NCI-H2227 (cell line): ENCODE data around the gene ZNF714.
A peak's percentile ranks its signal among the peaks of the same experiment; 100 is the strongest.

Source experiments
- DNase-seq: peaks from one replicate; lab custom pipeline; 2025; ENCODE audit not compliant: unreplicated experiment; lab: John Stamatoyannopoulos, UW

Gene ZNF714

DNA sequence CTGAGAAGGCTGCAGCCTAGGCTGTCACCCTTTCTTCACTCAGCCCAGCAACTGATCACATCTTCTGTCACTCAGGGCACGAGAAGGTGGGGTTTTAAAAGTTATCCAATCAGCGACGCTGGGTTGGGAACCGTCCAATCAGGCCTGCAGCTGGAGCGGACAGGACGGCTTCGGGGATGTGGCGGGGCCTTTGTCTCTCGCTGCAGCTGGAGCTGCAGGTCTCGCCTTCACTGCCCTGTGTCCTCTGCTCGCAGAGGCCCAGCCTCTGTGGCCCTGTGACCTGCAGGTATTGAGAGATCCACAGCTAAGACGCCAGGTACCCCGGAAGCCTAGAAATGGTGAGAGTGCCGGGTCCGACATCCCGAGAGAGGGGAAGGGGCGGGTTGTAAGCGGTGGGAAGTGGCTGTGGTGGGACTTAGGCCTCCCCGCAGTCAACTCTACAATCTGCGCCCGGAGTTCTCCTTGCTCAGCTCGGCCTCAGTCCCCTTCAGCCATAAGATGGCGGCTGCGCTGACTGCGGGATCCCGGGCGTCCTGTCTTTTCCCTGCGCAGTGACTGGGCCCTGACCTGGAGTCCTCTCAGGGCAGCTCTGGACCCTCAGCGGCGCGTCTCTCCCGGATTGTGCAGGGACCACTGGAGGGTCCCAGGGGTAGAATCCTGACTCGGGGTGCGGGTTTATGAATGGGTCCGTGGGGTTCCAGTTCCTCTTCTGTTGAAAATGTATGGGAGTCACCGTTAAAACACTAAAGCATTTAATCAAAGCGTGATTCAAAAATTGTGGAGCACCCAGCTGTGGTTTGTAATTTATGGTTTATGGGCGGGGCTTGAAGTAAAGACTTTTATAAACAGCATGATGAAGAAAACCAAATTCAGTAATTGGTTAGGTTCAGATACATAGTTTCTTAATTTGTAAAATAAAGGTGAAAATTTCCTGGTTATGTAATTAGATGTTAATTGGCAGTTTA, at the start of gene ZNF714:
ZNF714 (plus strand) TSS at position 193 of the 965 bp plus-strand sequence. CDS start 16,066 bp downstream, outside the sequence.
- peak; percentile 92 for DNase-seq

DNA sequence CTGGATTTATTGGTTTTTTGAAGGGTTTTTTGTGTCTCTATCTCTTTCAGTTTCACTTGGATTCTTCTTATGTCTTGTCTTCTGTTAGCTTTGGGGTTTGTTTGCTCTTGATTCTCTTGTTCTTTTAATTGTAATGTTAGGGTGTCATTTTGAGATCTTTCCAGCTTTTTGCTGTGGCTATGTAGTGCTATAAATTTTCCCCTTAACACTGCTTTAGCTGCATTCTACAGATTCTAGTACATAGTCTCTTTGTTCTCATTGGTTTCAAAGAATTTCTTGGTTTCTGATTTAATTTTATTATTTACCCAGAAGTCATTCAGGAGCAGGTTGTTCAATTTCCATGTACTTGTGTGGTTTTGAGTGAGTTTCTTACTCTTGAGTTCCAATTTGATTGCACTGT, 37.0 kb upstream of the ZNF714 start:
- no peak for DNase-seq

DNA sequence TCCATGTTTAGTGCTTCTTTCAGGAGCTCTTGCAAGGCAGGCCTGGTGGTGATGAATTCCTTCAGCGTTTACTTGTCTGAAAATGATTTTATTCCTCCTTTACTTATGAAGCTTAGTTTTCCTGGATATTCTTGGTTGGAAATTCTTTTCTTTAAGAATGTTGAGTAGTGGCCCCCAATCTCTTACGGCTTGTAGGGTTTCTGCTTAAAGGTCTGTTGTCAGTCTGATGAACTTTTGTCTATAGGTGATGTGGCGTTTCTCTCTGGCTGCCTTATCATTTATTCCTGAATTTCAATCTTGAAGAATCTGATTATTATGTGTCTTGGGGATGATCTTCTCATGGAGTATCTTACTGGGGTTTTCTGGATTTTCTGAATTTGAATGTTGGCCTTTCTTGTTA, 35.5 kb upstream of the ZNF714 start:
- no peak for DNase-seq

DNA sequence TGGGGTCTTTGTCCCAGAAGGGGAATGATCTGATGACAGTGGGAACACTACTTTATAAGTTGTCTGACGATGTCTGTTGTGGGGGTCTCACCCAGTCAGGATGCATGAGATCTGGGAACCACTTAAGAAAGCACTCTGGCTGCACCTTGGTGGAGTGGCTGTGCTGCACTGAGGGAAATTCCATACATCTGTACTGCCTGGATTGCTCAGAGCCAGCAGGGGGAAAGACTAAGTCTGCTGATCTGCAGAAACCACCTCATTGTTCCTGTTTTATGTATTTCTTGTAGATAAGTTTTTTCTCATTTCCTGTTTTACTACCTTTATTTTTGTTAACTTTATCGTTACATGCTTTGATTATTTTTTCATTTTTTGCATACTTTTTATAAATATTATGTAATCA, 34.3 kb upstream of the ZNF714 start:
- no peak for DNase-seq

DNA sequence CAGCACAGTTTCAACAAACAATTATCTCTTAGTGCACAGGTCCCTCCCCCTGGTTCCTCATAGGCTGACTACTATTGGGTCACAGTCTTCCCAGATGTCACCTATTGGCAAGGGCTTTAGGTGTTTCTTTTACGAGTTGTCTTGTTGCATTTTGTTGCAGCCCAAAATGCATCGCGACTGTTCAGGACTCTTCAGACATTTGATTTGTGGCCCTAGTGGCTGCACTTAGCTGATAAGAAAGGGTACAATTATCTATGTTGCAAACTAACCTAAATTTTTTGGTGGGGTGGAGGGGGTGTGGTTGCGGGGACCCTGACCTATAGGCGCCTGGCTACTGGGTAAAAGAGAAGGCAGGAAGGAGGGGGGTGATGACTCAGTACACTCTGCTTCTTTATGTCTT, 29.1 kb upstream of the ZNF714 start:
- DNase-seq: no peak

DNA sequence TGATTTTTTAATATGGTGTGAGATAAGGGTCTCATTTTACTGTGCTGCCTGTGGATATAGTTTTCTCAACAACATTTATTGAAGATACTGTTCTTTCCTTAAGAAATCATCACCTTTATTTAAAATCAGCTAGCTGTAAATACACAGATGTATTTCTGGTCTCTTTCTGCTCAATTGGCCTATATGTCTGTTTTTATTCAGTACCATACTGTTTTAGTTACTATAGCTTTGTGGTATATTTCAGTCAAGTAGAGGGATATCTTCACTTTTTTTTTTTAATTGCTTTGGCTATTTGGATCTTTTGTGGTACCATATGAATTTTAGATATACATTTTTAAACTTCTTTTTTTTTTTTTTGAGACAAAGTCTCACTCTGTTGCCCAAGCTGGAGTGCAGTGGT, 16.7 kb upstream of the ZNF714 start:
- DNase-seq: no peak

DNA sequence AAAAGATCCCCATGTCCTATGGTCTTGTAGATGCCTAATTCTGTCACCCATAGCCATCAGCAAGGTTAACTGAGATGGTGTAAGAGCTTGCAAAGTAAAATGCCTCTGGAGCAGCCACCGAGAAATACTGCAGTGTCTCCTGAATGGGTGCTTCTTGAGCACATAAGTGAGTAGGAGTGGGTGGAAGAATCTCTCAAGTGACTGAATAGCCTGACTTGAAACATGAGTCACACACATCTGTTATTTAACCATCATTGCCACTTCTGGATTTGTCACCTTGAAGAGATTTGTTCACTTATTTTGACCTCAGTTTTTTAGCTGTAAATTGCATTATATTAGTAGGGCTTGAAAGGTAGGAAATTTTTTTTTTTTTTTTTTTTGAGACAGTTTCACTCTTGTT, 2.3 kb downstream of the ZNF714 start:
- no peak for DNase-seq

DNA sequence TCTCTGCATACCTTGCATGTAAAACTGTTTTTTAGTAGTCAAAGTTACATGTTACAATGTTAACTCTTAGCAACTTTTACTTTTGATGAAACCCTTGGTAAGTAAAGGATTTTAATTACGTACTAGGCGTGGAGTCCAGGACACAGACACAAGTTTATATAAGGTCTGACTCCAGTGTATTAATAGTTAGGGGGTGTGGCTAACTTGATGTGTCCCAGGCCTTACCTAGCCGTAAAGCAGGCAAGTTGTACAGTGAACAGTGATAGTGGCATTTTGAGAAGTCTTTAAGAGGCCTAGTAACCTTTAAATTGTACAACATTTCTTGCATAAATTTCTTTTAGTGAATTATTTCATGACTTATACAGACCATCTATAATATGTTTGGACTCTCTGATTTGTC, 5.9 kb downstream of the ZNF714 start:
- no peak for DNase-seq

DNA sequence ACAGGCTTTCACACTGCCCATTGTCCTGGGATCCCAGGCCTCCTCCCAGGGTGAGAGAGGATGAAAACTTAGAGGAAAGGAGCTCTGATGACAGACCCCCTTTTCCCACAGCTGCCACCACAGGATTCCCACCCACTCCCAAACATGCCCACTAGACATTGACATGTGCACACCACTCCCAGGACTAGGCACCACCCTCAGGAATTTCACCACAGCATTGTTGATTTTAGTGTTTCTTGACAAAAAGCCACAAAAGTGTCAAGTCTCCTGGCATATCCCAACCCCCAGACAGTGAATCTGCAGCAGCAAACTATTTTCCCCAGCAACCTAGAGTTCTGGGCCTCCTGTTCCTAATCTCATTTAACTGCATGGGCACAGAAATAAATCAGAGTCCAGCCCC, 10.1 kb downstream of the ZNF714 start:
- no peak for DNase-seq

DNA sequence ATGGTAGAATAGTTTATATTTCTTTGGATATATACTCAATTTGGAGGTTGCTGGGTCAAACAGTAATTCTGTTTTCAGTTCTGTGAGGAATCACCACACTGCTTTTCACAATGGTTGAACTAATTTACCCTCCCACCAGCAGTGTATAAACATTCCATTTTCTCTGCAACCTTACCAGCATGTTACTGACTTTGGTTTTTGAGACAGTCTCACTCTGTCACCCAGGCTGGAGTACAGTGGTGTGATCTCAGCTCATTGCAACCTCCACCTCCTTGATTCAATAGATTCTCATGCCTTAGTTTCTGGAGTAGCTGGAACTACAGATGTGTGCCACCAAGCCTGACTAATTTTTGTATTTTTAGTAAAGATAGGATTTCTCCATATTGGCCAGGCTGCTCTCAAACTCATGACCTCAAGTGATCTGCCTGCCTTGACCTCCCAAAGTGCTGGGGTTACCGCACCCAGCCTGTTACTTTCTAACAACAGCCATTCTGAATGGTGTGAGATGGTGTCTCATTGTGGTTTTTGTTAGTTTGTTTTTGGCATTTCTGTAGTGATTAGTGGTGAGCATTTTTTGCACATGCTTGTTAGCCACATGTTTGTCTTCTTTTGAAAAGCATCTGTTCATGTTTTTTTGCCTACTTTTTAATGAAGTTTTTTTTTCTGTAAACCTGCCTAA, 12.5 kb downstream of the ZNF714 start:
- no peak for DNase-seq

DNA sequence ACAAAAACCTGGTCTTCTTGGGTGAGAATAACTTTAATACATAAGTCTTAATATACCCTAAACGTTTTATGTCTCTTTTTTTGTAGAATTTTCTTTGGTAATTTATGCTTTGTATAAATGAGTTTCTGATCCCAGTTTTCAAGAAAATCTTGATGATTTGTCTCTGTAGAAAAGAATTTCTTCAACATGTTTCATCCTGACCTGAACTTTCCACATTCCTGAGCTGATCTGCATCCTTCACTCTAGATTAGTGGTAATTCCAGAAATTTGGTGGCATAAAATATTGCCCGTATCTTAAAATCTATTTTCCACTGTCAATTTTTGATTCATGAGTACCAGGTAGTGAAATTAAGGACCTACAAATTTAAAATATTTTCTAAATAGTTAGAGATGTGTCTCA, 16.3 kb downstream of the ZNF714 start:
- no peak for DNase-seq

DNA sequence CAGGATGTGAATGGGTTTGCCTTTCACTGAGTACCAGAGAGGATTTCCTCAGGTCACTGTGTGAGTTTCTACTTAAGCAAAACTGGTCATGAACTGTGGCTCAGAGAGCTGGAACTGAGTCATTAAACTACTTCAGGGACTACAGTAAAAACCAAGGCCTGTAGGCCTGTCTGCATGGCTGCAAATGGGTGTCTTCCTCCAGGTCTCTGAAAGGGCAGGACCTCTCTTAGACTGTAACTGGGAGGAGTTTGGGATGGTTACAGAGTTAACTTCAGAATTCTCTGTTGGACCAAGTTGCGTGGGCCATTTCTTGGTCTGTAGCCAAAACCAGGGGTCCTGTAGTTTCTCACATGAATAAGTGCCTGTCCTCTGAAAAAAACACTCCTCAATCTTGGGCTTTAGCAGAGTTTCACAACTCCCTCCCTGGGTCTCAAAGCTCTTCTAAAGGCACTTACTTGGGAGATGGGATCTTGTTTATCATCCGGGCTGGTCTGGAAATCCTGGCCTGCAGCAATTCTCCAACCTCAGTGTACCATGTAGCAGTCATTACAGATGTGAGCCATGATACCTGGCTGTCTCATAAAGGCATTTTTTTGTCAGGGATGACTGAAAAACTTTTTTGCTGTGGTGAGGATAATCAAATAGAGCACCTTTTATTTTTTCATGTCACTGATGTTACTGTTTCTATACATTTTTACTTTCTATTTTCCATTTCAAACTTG, 19.7 kb downstream of the ZNF714 start:
- no peak for DNase-seq

DNA sequence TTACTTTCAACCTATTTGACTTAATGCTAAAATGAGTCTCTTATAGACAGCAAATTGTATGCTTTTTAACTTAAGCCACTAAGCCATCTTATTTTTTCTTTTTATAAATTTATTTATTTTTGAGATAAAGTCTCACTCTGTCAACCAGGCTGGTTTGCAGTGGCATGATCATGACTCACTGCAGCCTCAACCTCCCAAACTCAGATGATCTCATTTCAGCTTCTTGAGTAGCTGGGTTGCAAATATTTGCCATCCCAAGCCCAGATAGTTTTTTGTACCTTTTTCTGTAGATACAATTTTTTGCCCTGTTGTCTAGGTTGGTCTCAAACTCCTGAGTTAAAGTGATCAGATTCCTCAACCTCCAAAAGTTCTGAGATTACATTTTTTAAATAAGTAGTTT, 27.1 kb downstream of the ZNF714 start:
- no peak for DNase-seq

DNA sequence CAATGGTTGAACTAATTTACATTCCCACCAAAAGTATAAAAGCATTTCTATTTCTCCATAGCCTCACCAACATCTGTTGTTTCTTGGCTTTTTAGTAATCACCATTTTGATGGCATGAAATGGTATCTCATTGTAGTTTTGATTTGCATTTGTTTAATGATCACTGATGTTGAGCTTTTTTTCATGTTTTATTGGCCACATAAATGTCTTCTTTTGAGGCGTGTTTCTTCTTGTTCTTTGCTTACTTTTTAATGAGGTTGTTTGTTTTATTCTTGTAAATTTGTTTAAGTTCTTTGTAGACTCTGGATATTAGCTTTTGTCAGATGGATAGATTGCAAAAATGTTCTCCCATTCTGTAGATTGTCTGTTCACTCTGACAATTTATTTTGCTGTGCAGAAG, 28.2 kb downstream of the ZNF714 start:
- no peak for DNase-seq

DNA sequence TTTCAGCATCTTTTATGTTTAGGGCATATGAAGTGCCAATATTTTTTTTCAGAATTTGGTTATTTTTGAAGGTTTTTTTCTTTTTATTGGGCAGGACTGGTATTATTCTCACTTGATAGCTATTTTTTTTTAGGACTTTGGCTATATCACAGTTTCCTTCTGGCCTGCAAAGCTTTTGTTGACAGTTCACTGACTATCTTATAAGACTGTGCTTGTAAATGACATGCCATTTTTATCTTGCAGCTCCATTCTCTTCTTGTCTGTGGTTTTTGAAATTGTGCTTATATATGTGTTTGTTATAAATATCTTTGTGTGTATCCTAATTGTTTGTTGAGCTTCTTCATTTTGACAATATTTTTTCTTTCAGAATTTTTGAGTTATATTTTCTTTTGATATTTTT, 33.4 kb downstream of the ZNF714 start:
- no peak for DNase-seq

DNA sequence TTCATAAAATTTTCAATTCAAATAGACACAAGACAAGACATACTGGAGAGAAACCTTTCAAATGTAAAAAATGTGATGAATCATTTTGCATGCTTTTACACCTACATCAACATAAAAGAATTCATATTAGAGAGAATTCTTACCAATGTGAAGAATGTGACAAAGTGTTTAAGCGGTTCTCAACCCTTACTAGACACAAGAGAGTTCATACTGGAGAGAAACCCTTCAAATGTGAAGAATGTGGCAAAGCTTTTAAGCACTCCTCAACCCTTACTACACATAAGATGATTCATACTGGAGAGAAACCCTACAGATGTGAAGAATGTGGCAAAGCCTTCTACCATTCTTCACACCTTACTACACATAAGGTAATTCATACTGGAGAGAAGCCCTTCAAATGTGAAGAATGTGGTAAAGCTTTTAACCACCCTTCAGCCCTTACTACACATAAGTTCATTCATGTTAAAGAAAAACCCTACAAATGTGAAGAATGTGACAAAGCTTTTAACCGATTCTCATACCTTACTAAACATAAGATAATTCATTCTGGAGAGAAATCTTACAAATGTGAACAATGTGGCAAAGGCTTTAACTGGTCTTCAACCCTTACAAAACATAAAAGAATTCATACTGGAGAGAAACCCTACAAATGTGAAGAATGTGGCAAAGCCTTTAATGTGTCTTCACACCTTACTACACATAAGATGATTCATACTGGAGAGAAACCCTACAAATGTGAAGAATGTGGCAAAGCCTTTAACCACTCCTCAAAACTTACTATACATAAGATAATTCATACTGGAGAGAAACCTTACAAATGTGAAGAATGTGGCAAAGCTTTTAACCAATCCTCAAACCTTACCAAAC, 35.3 kb downstream of the ZNF714 start:
- no peak for DNase-seq

DNA sequence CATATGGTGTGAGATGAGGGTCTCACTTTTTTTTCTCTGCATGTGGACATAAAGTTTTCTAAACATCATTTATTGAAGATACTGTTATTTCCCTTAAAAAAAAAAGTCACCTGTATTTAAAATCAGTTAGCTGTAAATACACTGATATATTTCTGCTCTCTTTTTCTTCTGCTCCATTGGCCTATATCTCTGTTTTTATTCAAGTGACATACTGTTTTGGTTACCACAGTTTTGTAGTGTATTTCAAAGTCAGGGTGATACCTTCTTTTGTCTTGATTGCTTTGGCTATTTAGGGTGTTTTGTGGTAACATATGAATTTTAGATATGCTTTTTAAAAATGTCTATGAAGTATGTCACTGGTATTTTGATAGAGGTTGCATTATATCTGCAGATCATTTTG, 44.1 kb downstream of the ZNF714 start:
- no peak for DNase-seq

DNA sequence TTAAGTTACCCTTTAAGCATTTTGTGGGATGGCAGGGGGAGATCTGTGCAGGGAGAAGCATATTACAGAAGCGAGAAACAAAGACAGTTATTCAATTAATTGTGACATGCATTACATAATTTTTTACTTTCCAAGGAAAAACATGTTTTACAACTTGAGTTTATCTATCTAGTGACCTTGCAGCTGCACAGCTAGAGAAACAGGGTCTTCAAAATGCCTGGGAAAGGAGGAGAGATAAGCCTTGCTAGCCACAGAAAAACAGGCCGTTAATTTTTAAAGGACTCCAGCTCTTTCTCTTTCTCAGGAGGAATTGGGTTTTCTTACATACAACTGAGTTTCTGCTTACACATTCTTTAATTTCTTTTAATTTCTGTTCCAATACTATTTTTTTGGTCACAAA, 45.0 kb downstream of the ZNF714 start:
- no peak for DNase-seq

DNA sequence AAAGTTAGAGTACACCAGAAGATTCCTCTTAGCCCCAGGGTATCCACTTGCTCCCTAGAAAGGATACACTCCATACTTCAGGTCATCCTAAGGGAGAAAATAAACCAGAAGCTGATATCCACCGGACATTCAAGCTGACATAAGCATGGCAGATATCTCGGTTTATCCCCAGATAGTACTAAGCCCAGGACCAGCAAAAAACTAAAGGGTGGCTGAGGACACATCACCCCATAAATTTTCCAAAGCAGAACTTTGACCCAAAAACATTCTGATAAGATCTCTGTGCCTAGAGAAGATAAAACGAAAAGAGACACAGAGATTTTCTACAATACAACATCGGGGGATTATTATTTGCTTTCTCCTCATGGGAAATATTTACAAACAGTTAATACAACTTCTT, 45.9 kb downstream of the ZNF714 start:
- no peak for DNase-seq

DNA sequence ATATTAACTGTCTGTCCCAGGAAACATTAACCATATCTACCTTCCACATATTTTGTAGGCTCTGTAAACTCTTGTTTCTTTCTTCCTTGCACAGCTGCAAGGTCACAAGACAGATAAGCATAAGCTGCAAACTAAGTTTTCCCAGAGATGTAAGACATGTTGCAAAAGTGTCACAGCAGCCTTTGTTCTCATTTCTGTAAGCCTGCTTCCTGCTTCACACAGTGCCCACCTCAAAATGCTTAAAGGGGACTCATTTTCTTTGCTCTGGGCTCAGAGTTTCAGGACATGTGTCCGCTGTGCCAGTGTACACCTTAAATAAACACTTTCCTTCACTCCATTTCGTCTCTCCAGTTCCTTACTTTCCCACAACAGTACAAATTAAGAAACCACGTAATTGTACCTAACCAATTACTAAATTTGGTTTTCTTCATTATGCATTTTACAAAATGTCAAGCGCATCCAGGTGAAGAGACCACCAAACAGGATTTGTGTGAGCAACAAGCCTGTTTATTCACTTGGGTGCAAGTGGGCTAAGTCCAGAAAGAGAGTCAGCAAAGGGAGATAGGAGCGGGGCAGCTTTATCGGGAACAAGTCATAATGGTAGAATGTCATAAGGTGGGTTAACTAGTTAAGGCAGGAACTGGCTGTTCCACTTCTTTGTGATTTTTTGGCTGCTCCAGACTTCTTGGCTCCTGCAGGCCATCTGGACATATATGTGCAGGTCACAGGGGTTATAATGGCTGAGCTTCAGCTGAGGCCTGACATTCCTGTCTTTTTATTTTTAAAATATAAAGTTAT, 47.1 kb downstream of the ZNF714 start:
- no peak for DNase-seq
